DND-41 (cell line): Measurements from ENCODE around the gene RELN.

ENCODE experiments used
- ATAC-seq: fragments of 200-7000 bp; cut with Tn5 transposase; 3 replicates; pipeline ENCODE4 v1.9.1; 2021; ENCODE audit warnings: low read depth; ENCODE audit not compliant: insufficient read depth
- DNase-seq: peaks from one replicate; pipeline ENCODE4 v3.0.0-alpha.2; 2020
- H2AFZ ChIP-seq: 2 replicates; pipeline ENCODE4 v1.6.0; 2012; ENCODE audit warnings: low read depth, low read length
- H3K27ac ChIP-seq: 2 replicates; pipeline ENCODE4 v1.5.1; 2012; ENCODE audit warnings: low read length, inconsistent platforms
- H3K27me3 ChIP-seq: fragments of 200-600 bp; sonication (generic); 2 replicates; pipeline ENCODE4 v1.6.0; 2012; ENCODE audit warnings: low read length, mild to moderate bottlenecking, inconsistent platforms; ENCODE audit not compliant: insufficient read depth, poor library complexity
- H3K36me3 ChIP-seq: 2 replicates; pipeline ENCODE4 v1.5.1; 2012; ENCODE audit warnings: low read length, inconsistent platforms; ENCODE audit not compliant: insufficient read depth
- H3K4me1 ChIP-seq: 2 replicates; pipeline ENCODE4 v1.5.1; 2012; ENCODE audit warnings: mild to moderate bottlenecking, low read length; ENCODE audit not compliant: insufficient read depth
- H3K4me2 ChIP-seq: 2 replicates; pipeline ENCODE4 v1.6.0; 2012; ENCODE audit warnings: mild to moderate bottlenecking, moderate library complexity, low read length, inconsistent platforms; ENCODE audit not compliant: insufficient read depth
- H3K4me3 ChIP-seq, 2 experiments: fragments of 200-600 bp in 1 of 2; shearing (Covaris generic) in 1 of 2; 2 replicates each; pipeline ENCODE4 v1.5.1; 2012 to 2016; ENCODE audit warnings: inconsistent platforms in 2 of 2, low read length in 2 of 2, mild to moderate bottlenecking in 2 of 2, low read depth in 1 of 2, moderate library complexity in 1 of 2
- H3K79me2 ChIP-seq: 2 replicates; pipeline ENCODE4 v1.6.0; 2012; ENCODE audit warnings: low read length, inconsistent platforms; ENCODE audit not compliant: insufficient read depth
- H3K9ac ChIP-seq: 2 replicates; pipeline ENCODE4 v1.6.0; 2012; ENCODE audit warnings: low read depth, mild to moderate bottlenecking, inconsistent platforms, low read length, moderate library complexity
- H3K9me3 ChIP-seq: 2 replicates; pipeline ENCODE4 v1.5.1; 2012; ENCODE audit warnings: low read length, moderate library complexity, mild to moderate bottlenecking, inconsistent platforms; ENCODE audit not compliant: insufficient read depth, severe bottlenecking
- H4K20me1 ChIP-seq: 2 replicates; pipeline ENCODE4 v1.6.0; 2012; ENCODE audit warnings: low read length; ENCODE audit not compliant: insufficient read depth
- EZH2 ChIP-seq: IDR thresholded peaks from 3 replicates; pipeline ENCODE4 v1.6.1; 2012; ENCODE audit warnings: borderline replicate concordance, low read depth, mild to moderate bottlenecking, moderate library complexity, low read length, inconsistent platforms; ENCODE audit not compliant: severe bottlenecking
- TF ChIP-seq, protein P1 (sequence below): IDR thresholded peaks from 2 replicates; pipeline ENCODE4 v1.5.1; 2012; ENCODE audit warnings: borderline replicate concordance, low read length, moderate library complexity, mild to moderate bottlenecking; ENCODE audit not compliant: poor library complexity, severe bottlenecking; ENCODE audit errors: extremely low read depth

The RELN gene

DNA sequence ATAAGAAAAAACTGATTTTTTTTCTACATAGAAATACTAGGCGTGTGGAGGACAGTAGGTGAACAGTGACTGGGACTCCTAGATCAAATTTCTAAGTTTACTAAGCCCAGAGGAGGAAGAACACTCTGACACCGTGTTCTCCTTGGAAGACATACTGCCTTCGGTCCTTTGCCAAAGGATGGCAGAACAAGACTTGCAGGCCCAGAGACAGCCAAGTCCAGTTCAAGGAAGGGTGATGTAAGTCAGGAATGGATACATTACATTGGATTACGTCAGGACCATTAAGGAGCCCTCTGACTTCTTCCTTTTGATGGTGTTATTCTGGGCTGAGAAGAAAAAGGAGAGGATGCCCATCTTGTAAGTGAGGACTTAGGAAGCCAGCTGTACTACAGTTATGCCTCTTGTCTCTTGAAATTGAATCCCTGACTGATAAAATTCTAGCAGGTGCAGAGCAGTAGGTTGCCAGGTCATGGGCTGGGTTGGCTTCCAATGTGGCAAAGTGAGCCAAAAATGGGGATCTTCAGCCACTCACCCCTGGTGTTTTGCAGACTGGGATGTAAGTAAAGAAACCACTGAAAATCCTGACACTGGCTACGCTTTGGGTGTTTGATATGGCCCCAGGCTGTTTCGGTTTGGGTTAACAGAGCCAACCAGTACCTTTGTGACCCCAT lies 45.1 kb downstream of the RELN start:
- Histone ChIP-seq H3K36me3 (no peaks in the 10 kb centered on the region), H3K4me1 (no peaks in the 10 kb centered on the region), H3K9me3 (no peaks in the 10 kb centered on the region), H2AFZ (no peak overlapping the region), H3K9ac (no peak overlapping the region), H3K27ac (no peak overlapping the region), H3K79me2 (no peaks in the 10 kb centered on the region), H3K4me3 (no peak overlapping the region), H3K27me3 (peaks cover 5% of the 10 kb centered on the region), H4K20me1 (no peaks in the 10 kb centered on the region), H3K4me2 (no peak overlapping the region)
- ATAC-seq: no peak
- TF ChIP-seq, protein P1, sequence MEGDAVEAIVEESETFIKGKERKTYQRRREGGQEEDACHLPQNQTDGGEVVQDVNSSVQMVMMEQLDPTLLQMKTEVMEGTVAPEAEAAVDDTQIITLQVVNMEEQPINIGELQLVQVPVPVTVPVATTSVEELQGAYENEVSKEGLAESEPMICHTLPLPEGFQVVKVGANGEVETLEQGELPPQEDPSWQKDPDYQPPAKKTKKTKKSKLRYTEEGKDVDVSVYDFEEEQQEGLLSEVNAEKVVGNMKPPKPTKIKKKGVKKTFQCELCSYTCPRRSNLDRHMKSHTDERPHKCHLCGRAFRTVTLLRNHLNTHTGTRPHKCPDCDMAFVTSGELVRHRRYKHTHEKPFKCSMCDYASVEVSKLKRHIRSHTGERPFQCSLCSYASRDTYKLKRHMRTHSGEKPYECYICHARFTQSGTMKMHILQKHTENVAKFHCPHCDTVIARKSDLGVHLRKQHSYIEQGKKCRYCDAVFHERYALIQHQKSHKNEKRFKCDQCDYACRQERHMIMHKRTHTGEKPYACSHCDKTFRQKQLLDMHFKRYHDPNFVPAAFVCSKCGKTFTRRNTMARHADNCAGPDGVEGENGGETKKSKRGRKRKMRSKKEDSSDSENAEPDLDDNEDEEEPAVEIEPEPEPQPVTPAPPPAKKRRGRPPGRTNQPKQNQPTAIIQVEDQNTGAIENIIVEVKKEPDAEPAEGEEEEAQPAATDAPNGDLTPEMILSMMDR: no peak
- no peak for TF ChIP-seq EZH2
- DNase-seq: no peak

DNA sequence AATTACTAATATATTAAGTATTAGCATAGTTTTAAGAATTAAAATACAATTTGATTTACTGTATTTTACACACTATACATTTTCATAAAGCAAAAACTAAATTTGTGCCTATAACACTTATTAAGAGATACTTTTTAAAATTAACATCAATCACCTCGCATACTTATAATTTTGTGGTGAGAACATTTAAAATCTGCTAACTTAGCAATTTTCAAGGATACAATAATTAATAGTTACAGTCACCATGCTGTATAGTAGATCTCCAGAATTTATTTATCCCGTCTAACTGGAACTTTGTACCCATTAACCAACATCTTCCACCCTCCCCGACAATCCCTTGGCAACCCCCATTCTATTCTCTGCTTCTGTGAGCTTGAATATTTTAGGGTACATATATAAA lies 47.5 kb downstream of the RELN start:
- H3K36me3 ChIP-seq: no peaks in the 10 kb centered on the region
- H4K20me1 ChIP-seq: no peaks in the 10 kb centered on the region
- no peak overlapping the region for H3K9ac ChIP-seq
- ATAC-seq (no peak), DNase-seq (no peak)
- H3K4me3 ChIP-seq: no peak overlapping the region
- no peak overlapping the region for H2AFZ ChIP-seq
- H3K27ac ChIP-seq: no peak overlapping the region
- H3K4me1 ChIP-seq: no peaks in the 10 kb centered on the region
- H3K79me2 ChIP-seq: no peaks in the 10 kb centered on the region
- no peak for TF ChIP-seq EZH2
- TF ChIP-seq, protein P1: no peak
- H3K27me3 ChIP-seq: no peaks in the 10 kb centered on the region
- no peaks in the 10 kb centered on the region for H3K9me3 ChIP-seq
- H3K4me2 ChIP-seq: no peak overlapping the region

DNA sequence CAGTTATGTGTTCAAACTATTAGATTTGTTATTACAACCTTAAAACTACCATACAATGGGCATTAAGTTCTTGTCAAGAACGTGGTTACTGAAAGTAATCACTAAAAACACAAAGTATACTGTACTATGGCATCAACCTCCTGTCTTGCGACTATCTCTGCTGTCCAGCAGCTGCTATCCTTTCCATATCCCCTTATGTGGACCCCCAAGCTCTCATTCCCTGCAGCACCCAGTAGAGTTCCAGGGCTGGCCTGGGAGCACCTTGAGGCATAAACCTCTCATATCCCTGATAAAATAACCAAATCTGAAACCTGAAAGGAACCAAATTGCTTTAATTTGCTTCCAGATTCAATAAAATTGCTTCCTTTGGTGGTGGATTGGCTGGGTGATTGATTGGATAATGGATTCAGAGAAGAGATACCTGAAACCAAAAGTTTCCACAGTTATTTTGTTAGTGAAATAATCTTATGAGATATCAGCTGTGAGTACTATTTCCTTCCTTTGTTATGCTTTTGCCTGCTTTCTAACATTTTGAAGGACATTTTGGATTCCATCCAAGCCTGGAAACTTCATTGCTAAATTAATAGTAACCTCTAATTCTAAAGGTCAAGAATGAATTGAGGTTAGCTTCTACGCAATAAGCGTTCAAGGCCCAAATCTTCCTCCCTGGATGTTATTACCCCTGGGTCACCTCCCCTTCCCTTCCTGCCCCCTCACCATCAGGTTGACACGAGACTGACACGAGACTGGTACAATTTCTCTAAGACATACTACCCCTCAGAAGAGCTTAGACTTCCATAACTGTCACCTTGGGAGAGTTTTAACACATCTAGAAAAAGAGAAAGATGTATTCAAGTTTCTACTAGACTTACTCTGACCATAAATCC lies 48.8 kb downstream of the RELN start:
- no peaks in the 10 kb centered on the region for H3K36me3 ChIP-seq
- TF ChIP-seq, protein P1: no peak
- no peak for TF ChIP-seq EZH2
- no peak overlapping the region for H3K4me2 ChIP-seq
- no peak overlapping the region for H3K4me3 ChIP-seq
- H4K20me1 ChIP-seq: no peaks in the 10 kb centered on the region
- H3K9me3 ChIP-seq: no peaks in the 10 kb centered on the region
- no peak overlapping the region for H2AFZ ChIP-seq
- no peaks in the 10 kb centered on the region for H3K27me3 ChIP-seq
- H3K27ac ChIP-seq: no peak overlapping the region
- H3K9ac ChIP-seq: no peak overlapping the region
- ATAC-seq (no peak), DNase-seq (no peak)
- H3K79me2 ChIP-seq: no peaks in the 10 kb centered on the region
- no peaks in the 10 kb centered on the region for H3K4me1 ChIP-seq
